Endothelial cell (in vitro differentiated cells): ENCODE measurements around the gene ZNF724. TPM values are rescaled to one million over a fixed set of nuclear protein-coding genes. Genes with fewer than 3 reads are reported as not detected.
"Not testable (repeated sequence)": the region's sequence is repeated elsewhere in the genome, so short reads cannot be mapped to it uniquely, and the experiment has no call there.

Experiments
- DNase-seq: peaks from one replicate; pipeline ENCODE4 v3.0.0; 2021; ENCODE audit warnings: low spot score
- H3K27ac Mint-ChIP-seq: one replicate; pipeline ENCODE4 v1.8.0; 2021; ENCODE audit warnings: mixed read lengths, inconsistent platforms; ENCODE audit not compliant: unreplicated experiment
- H3K27me3 Mint-ChIP-seq: one replicate; pipeline ENCODE4 v1.8.0; 2021; ENCODE audit warnings: mild to moderate bottlenecking, moderate library complexity, mixed read lengths, inconsistent platforms; ENCODE audit not compliant: unreplicated experiment
- H3K36me3 Mint-ChIP-seq: one replicate; pipeline ENCODE4 v1.8.0; 2021; ENCODE audit warnings: mild to moderate bottlenecking, low read depth, mixed read lengths, inconsistent platforms; ENCODE audit not compliant: unreplicated experiment
- H3K4me1 Mint-ChIP-seq: one replicate; pipeline ENCODE4 v1.8.0; 2021; ENCODE audit warnings: mild to moderate bottlenecking, mixed read lengths, inconsistent platforms; ENCODE audit not compliant: unreplicated experiment
- H3K4me3 Mint-ChIP-seq: one replicate; pipeline ENCODE4 v1.8.0; 2021; ENCODE audit warnings: mild to moderate bottlenecking, mixed read lengths, inconsistent platforms; ENCODE audit not compliant: unreplicated experiment
- H3K9me3 Mint-ChIP-seq: one replicate; pipeline ENCODE4 v1.8.0; 2021; ENCODE audit warnings: mixed read lengths, inconsistent platforms; ENCODE audit not compliant: unreplicated experiment
- CTCF ChIP-seq: fragments of 200-600 bp; sonication (generic); IDR thresholded peaks from one replicate; pipeline ENCODE4 v1.5.0; 2021; ENCODE audit warnings: antibody characterized with exemption; ENCODE audit not compliant: unreplicated experiment
- total RNA-seq: library from RNA; stranded (reverse); fragmentation: NEBNext Ultra II Directional; extraction: Animal tissue kit (Norgen Biotek cat#: 25700); gene quantifications from one replicate; pipeline ENCODE4 v1.2.1, GENCODE V29; 2021; ENCODE audit not compliant: unreplicated experiment

ZNF724 gene
- total RNA-seq, 1 donor from 2014 or later, result 10.6 TPM

GRCh38 chr19:23285948-23286347, 35.8 kb upstream of the ZNF724 start:
- Mint-ChIP-seq H3K27me3 (no peaks in the 10 kb centered on the region), H3K27ac (no peak overlapping the region), H3K4me1 (no peaks in the 10 kb centered on the region), H3K36me3 (peaks cover 13% of the 10 kb centered on the region), H3K4me3 (no peak overlapping the region), H3K9me3 (peaks cover 15% of the 10 kb centered on the region)
- no peak for DNase-seq
- TF ChIP-seq CTCF, result no peak

GRCh38 chr19:23285326-23285725, 35.1 kb upstream of the ZNF724 start:
- DNase-seq, H3K4me3 Mint-ChIP-seq, H3K4me1 Mint-ChIP-seq, H3K27ac Mint-ChIP-seq, H3K27me3 Mint-ChIP-seq: not testable (repeated sequence)
- Mint-ChIP-seq H3K9me3 (peaks cover 15% of the 10 kb centered on the region), H3K36me3 (peaks cover 13% of the 10 kb centered on the region)

- peaks cover 13% of the 10 kb centered on the region for H3K9me3 Mint-ChIP-seq
These were observed 33.7 kb upstream of the ZNF724 start for GRCh38 chr19:23283925-23284324.

GRCh38 chr19:23281663-23282276, 31.6 kb upstream of the ZNF724 start:
- TF ChIP-seq CTCF, result no peak
- H3K36me3 Mint-ChIP-seq, result peaks cover 13% of the 10 kb centered on the region
- peaks cover 4% of the 10 kb centered on the region for H3K9me3 Mint-ChIP-seq
- no peaks in the 10 kb centered on the region for H3K4me1 Mint-ChIP-seq
- H3K27me3 Mint-ChIP-seq, result no peaks in the 10 kb centered on the region
- no peak overlapping the region for H3K27ac Mint-ChIP-seq
- no peak for DNase-seq
- no peak overlapping the region for H3K4me3 Mint-ChIP-seq

More at GRCh38 chr19:23283925-23284324, 33.7 kb upstream of the ZNF724 start:
- no peaks in the 10 kb centered on the region for H3K4me1 Mint-ChIP-seq
- peak; percentile 43 for DNase-seq
- no peaks in the 10 kb centered on the region for H3K27me3 Mint-ChIP-seq
- peak; percentile 59 for TF ChIP-seq CTCF
- H3K4me3 Mint-ChIP-seq, result no peak overlapping the region
- H3K27ac Mint-ChIP-seq, result no peak overlapping the region
- H3K36me3 Mint-ChIP-seq, result peaks cover 13% of the 10 kb centered on the region

GRCh38 chr19:23278118-23278517, 27.9 kb upstream of the ZNF724 start:
- H3K27me3 Mint-ChIP-seq, H3K9me3 Mint-ChIP-seq, DNase-seq, H3K4me1 Mint-ChIP-seq, H3K36me3 Mint-ChIP-seq, H3K4me3 Mint-ChIP-seq, H3K27ac Mint-ChIP-seq: not testable (repeated sequence)

- Mint-ChIP-seq H3K27me3 (peaks cover 2% of the 10 kb centered on the region), H3K36me3 (peaks cover 8% of the 10 kb centered on the region), H3K4me3 (peak overlapping the region; percentile 96), H3K4me1 (peaks cover 13% of the 10 kb centered on the region), H3K27ac (peak overlapping the region; percentile 91), H3K9me3 (no peaks in the 10 kb centered on the region)
- no peak for TF ChIP-seq CTCF
- DNase-seq, result peak; percentile 89
These were observed 23.6 kb upstream of the ZNF724 start for GRCh38 chr19:23273590-23274412.
